ENCODE data around the gene RPL29.
A peak's percentile ranks its signal among the peaks of the same experiment; 100 is the strongest.

The RPL29 gene

GRCh38 chr3:51982838-51983577 is 12.7 kb downstream of the RPL29 start, which contains the start of gene ACY1:
Gene ACY1 (plus strand): TSS chr3:51983535. CDS start chr3:51984065, 530 bp downstream.
- peak; percentile 88 for DNase-seq (ENCODE audit: low spot score)

- DNase-seq (ENCODE audit: low spot score): peak; percentile 94
These were observed 13.3 kb downstream of the RPL29 start for GRCh38 chr3:51982352-51982837.

GRCh38 chr3:51980253-51980652 is 15.4 kb downstream of the RPL29 start:
- no peak for DNase-seq (ENCODE audit: low spot score)

- no peak for DNase-seq (ENCODE audit: low spot score)
These were observed 17.6 kb downstream of the RPL29 start for GRCh38 chr3:51978143-51978502.

- no peak for DNase-seq (ENCODE audit: low spot score)
These were observed 18.1 kb downstream of the RPL29 start for GRCh38 chr3:51977446-51978142.

GRCh38 chr3:51975852-51976549 is 19.7 kb downstream of the RPL29 start:
- peak; percentile 43 for DNase-seq (ENCODE audit: low spot score)

- peak; percentile 63 for DNase-seq (ENCODE audit: low spot score)
These were observed 20.5 kb downstream of the RPL29 start, which contains the start of gene ABHD14A for GRCh38 chr3:51974963-51975851. Gene ABHD14A (plus strand): TSS chr3:51975064. CDS start chr3:51975136, 72 bp downstream.

- DNase-seq (ENCODE audit: low spot score): no peak
These were observed 21.3 kb downstream of the RPL29 start for GRCh38 chr3:51974277-51974962.

- no peak for DNase-seq (ENCODE audit: low spot score)
These were observed 24.3 kb downstream of the RPL29 start for GRCh38 chr3:51971350-51971749.

- no peak for DNase-seq (ENCODE audit: low spot score)
These were observed 24.9 kb downstream of the RPL29 start for GRCh38 chr3:51970606-51971300.

- no peak for DNase-seq (ENCODE audit: low spot score)
These were observed 25.9 kb downstream of the RPL29 start for GRCh38 chr3:51969841-51970240.

GRCh38 chr3:51968883-51969678 is 26.6 kb downstream of the RPL29 start:
- no peak for DNase-seq (ENCODE audit: low spot score)

- peak; percentile 36 for DNase-seq (ENCODE audit: low spot score)
These were observed 27.4 kb downstream of the RPL29 start for GRCh38 chr3:51968170-51968775.

GRCh38 chr3:51967384-51968169 is 28.1 kb downstream of the RPL29 start, which contains the start of gene PCBP4:
Gene PCBP4 (minus strand): TSS chr3:51967454. CDS start chr3:51961240, 6,214 bp downstream.
- DNase-seq (ENCODE audit: low spot score): peak; percentile 84

GRCh38 chr3:51966922-51967383 is 28.7 kb downstream of the RPL29 start:
- DNase-seq (ENCODE audit: low spot score): no peak

GRCh38 chr3:51966486-51966885 is 29.2 kb downstream of the RPL29 start:
- DNase-seq (ENCODE audit: low spot score): no peak

GRCh38 chr3:51966016-51966415 is 29.7 kb downstream of the RPL29 start:
- no peak for DNase-seq (ENCODE audit: low spot score)

- DNase-seq (ENCODE audit: low spot score): no peak
These were observed 31.2 kb downstream of the RPL29 start for GRCh38 chr3:51964521-51964920.

All from SW480 (cell line).